Hematopoietic multipotent progenitor cell treated with erythropoietin and hydrocortisone succinate and interleukin-3 and kit ligand, for 15 days (in vitro differentiated cells): ENCODE data around the gene ALPI.
"Not testable (repeated sequence)": the region's sequence is repeated elsewhere in the genome, so short reads cannot be mapped to it uniquely, and the experiment has no call there.

Experiments
- DNase-seq: peaks from one replicate; pipeline ENCODE4 v3.0.0-alpha.2; 2015; ENCODE audit warnings: low spot score

ALPI gene

GRCh38 chr2:232421189-232421785 lies 34.7 kb upstream of the ALPI start:
- no peak for DNase-seq

GRCh38 chr2:232422051-232422450 lies 33.9 kb upstream of the ALPI start:
- DNase-seq: no peak

GRCh38 chr2:232422996-232423395 lies 33.0 kb upstream of the ALPI start:
- DNase-seq: not testable (repeated sequence)

- not testable (repeated sequence) for DNase-seq
These were observed 32.5 kb upstream of the ALPI start for GRCh38 chr2:232423407-232423806.

- DNase-seq: no peak
These were observed 24.0 kb upstream of the ALPI start for GRCh38 chr2:232431705-232432590.

GRCh38 chr2:232432598-232433184 lies 23.3 kb upstream of the ALPI start:
- DNase-seq: no peak

GRCh38 chr2:232433622-232434021 lies 22.3 kb upstream of the ALPI start:
- DNase-seq: not testable (repeated sequence)

- no peak for DNase-seq
These were observed 21.9 kb upstream of the ALPI start for GRCh38 chr2:232434091-232434490.

- no peak for DNase-seq
These were observed 21.2 kb upstream of the ALPI start for GRCh38 chr2:232434563-232435374.

GRCh38 chr2:232435375-232435648 lies 20.6 kb upstream of the ALPI start:
- no peak for DNase-seq

- DNase-seq: no peak
These were observed 20.1 kb upstream of the ALPI start for GRCh38 chr2:232435805-232436204.

- DNase-seq: no peak
These were observed 19.4 kb upstream of the ALPI start for GRCh38 chr2:232436381-232437194.

- no peak for DNase-seq
These were observed 18.8 kb upstream of the ALPI start for GRCh38 chr2:232437195-232437571.

GRCh38 chr2:232438091-232438490 lies 17.9 kb upstream of the ALPI start:
- no peak for DNase-seq

GRCh38 chr2:232438951-232439757 lies 16.8 kb upstream of the ALPI start:
- peak; percentile 6 for DNase-seq

- no peak for DNase-seq
These were observed 16.2 kb upstream of the ALPI start for GRCh38 chr2:232439758-232440135.

GRCh38 chr2:232440220-232441018 lies 15.5 kb upstream of the ALPI start:
- peak; percentile 78 for DNase-seq

GRCh38 chr2:232441147-232441651 lies 14.8 kb upstream of the ALPI start:
- DNase-seq: no peak

- DNase-seq: not testable (repeated sequence)
These were observed 14.0 kb upstream of the ALPI start for GRCh38 chr2:232441922-232442321.

- not testable (repeated sequence) for DNase-seq
These were observed 13.5 kb upstream of the ALPI start for GRCh38 chr2:232442431-232442830.
